Pancreas (tissue), 10 donors: ENCODE measurements around the gene OR52M1. TPM values are rescaled to one million over a fixed set of nuclear protein-coding genes. Genes with fewer than 3 reads are reported as not detected.
A peak's percentile ranks its signal among the peaks of the same experiment; 100 is the strongest.
"Not testable (repeated sequence)": the region's sequence is repeated elsewhere in the genome, so short reads cannot be mapped to it uniquely, and the experiment has no call there.

Experiments
- ATAC-seq, 4 donors: fragments of 200-7000 bp; cut with Tn5 transposase; one replicate each; pipeline versions ENCODE4 v1.8.0 to v1.9.1; 2020; ENCODE audit warnings: mild to moderate bottlenecking in 4 of 4, moderate library complexity in 4 of 4
- DNase-seq, 6 donors: peaks; one replicate each; pipeline ENCODE4 v3.0.0-alpha.2; 2020
- FAIRE-seq: peaks from 2 replicates; lab custom pipeline; 2012; peaks lifted over from hg19 to GRCh38; lab: Jason Lieb, UNC
- H3K27ac ChIP-seq, 4 donors: fragments of 200-600 bp; sonication (generic); 1 replicate in 3 of 4; 2 replicates in 1 of 4; pipeline versions ENCODE4 v1.5.0 to v1.8.0; 2020
- H3K27me3 ChIP-seq, 4 donors: fragments of 200-600 bp; one replicate each; pipeline ENCODE4 v1.8.0; 2021
- H3K36me3 ChIP-seq, 3 donors: fragments of 200-600 bp; sonication (generic) in 1 of 3; one replicate each; pipeline versions ENCODE4 v1.5.0 to v1.8.0; 2020 to 2021
- H3K4me1 ChIP-seq, 3 donors: fragments of 200-600 bp; one replicate each; pipeline ENCODE4 v1.8.0; 2021
- H3K4me3 ChIP-seq, 4 donors: fragments of 200-600 bp; sonication (generic) in 2 of 4; one replicate each; pipeline versions ENCODE4 v1.5.0 to v1.8.0; 2020 to 2021
- H3K9me3 ChIP-seq, 4 donors: fragments of 200-600 bp; one replicate each; pipeline ENCODE4 v1.8.0; 2021
- CTCF ChIP-seq, 4 donors: fragments of 200-600 bp; sonication (generic) in 3 of 4; IDR thresholded peaks; one replicate each; pipeline versions ENCODE4 v1.5.0 to v1.8.0; 2021; ENCODE audit warnings: antibody characterized with exemption in 4 of 4
- WGBS, 2 donors: extraction: QIAGEN DNeasy Blood & Tissue Kit; methylation state at CpG; one replicate each; pipeline ENCODE4 v1.1.7; 2013; 5-methylcytosine and 5-hydroxymethylcytosine counted together
- intact Hi-C, 3 donors: fragments of 100-400 bp; cut with DNase I; formaldehyde crosslinking; loops; one replicate each; pipeline versions ENCODE4 v1.11.1 to v1.14.2; 2022
- polyA plus RNA-seq, 2 donors: library from polyadenylated mRNA; stranded (reverse); fragments of 200-250 nt; gene quantifications; one replicate each; pipeline ENCODE4 v1.2.3, GENCODE V29; 2013
- total RNA-seq, 6 donors: library from RNA; stranded (reverse); fragmentation: NEBNext Ultra II Directional in 4 of 6; extraction: Animal tissue kit (Norgen Biotek cat#: 25700) in 4 of 6; gene quantifications; one replicate each; pipeline versions ENCODE4 v1.2.1 to v1.2.4, GENCODE V29; 2021 to 2023
- donor health status: healthy with polysubstance abuse.
- donor health status: DM: no; HTN: no; CAD: no; lungs with moderate emphysema.
- donor health status: DM: no; HTN: no; CAD: no.
- donor health status: control.
- donor health status: control.
- donor health status: Bipolar disorder and iron deficiency.
- donor health status: DM: yes; HTN: yes; CAD: no.
- donor health status: DM: no; HTN: no; CAD: no.
- donor health status: DM: no; HTN: no; CAD: no.
- donor health status: DM: yes; HTN: yes; CAD: no.

Gene OR52M1
- total and polyA plus RNA-seq, 8 donors = not detected

DNA sequence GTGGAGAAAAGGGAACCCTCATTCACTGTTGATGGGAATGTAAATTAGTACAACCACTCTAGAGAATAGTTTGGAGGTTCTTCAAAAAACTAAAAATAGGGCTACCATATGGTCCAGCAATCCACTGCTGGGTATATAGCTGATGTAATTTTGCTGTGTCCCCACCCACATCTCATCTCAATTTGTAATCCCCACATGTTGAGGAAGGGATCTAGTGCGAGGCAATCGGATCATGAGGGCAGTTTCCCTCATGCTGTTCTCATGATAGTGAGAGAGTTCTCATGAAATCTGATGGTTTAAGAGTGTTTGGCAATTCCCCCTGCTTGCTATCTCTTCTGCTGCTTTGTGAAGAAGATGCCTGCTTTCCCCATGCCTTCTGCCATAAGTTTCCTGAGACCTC is 17.1 kb upstream of the OR52M1 start:
- ATAC-seq (no peak), FAIRE-seq (no peak), DNase-seq (no peak)
- Histone ChIP-seq H3K27ac (no peak overlapping the region), H3K9me3 (no peaks in the 10 kb centered on the region), H3K4me3 (no peak overlapping the region), H3K36me3 (no peaks in the 10 kb centered on the region), H3K27me3 (no peaks in the 10 kb centered on the region), H3K4me1 (no peaks in the 10 kb centered on the region)
- TF ChIP-seq CTCF (IDR thresholded peaks at IDR 0.05) = no peak
- intact Hi-C loops = no loop called here
- WGBS, 2 donors = 74 to 88% methylated on average over 2 of the region's 2 CpGs

DNA sequence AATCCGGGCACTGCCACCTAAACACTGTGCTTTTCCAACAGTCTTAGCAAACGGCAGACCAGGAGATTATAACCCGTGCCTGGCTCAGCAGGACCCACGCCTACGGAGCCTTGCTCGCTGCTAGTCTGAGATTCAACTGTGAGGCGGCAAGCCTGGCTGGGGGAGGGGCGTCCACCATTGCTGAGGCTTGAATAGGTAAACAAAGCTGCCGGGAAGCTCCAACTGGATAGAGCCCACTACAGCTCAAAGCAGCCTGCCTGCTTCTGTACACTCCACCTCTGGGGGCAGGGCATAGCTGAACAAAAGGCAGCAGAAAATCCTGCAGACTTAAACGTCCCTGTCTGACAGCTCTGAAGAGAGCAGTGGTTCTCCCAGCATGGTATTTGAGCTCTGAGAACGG is 13.3 kb upstream of the OR52M1 start:
- H3K9me3 ChIP-seq, H3K4me1 ChIP-seq, H3K27me3 ChIP-seq, H3K4me3 ChIP-seq, H3K36me3 ChIP-seq, H3K27ac ChIP-seq, ATAC-seq, FAIRE-seq, intact Hi-C loops: not testable (repeated sequence)
- peak in 1 of 6 donors; percentile 30 for DNase-seq
- WGBS, 2 donors = 46 to 47% methylated on average over 11 of the region's 11 CpGs

DNA sequence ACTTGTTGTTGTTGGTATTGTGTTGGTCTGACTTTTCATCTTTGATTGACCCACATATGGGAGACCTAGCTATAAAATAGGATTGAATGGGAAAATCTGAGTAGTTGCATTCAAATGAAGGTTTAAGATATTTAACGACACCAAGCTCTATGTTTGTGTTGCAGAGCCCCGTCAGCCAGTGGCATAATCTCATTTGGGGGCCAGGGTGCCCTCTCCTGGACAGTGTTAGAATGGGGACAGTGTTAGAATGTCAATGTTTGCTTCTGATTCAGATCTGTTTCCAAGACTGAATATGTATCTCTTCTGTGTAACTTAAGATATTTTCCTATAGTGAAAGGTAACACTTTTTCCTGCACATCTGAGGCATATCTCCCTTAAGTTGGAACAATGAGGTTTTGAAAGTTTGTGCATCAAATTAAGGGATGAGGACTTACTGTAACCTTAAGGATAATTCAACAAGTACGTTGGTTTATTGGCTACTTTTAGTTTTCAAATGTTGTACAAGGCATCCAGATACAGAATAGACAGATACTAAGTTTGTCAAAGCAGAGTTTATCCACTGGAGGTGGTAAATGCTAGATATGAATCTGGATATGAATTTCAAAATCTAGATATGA is 5.3 kb upstream of the OR52M1 start:
- DNase-seq (peak in 4 of 6 donors; percentile 8 to 86 (median 44)), FAIRE-seq (no peak), ATAC-seq (peak; percentile 68 to 96 (median 88))
- Histone ChIP-seq H3K27me3 (no peaks in the 10 kb centered on the region), H3K4me1 (no peaks in the 10 kb centered on the region), H3K9me3 (no peaks in the 10 kb centered on the region), H3K4me3 (no peak overlapping the region), H3K27ac (no peak overlapping the region), H3K36me3 (no peaks in the 10 kb centered on the region)
- intact Hi-C loops = loop anchor here in 1 of 3 donors (10.0 kb wide), 1 partner anchor 355 kb away; no protein-coding TSS in a partner anchor
- peak; percentile 38 to 72 (median 44) for TF ChIP-seq CTCF (IDR thresholded peaks at IDR 0.05)
- 17 to 19% methylated on average over 3 of the region's 3 CpGs for WGBS, 2 donors

DNA sequence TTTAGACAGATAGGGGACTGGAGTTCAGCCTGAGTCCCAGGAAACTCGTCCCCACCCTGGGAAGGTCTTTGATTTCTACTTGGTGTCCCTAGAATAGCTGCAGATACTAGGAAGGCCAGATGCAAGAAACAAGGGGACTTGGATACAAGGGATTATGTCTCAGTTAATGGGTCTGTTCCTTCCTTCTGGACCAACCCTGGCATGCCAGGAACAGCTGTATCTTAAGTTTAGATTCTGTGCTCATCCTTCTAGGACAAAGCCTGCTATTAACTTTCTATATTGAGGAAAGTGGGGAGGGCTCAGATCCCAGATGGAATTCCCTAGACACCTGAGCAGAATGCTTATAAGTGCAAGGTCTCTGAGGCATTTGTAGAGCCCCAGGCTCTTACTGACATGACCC is 3.9 kb upstream of the OR52M1 start:
- Histone ChIP-seq H3K4me1 (no peaks in the 10 kb centered on the region), H3K27ac (no peak overlapping the region), H3K36me3 (no peaks in the 10 kb centered on the region), H3K27me3 (no peaks in the 10 kb centered on the region), H3K4me3 (no peak overlapping the region), H3K9me3 (no peaks in the 10 kb centered on the region)
- whole genome bisulfite sequencing, 2 donors = 20 to 43% methylated on average over 1 of the region's 1 CpG
- DNase-seq (no peak), FAIRE-seq (no peak), ATAC-seq (no peak)
- no peak for TF ChIP-seq CTCF (IDR thresholded peaks at IDR 0.05)
- intact Hi-C loops = loop anchor here in 1 of 3 donors (10.0 kb wide), 1 partner anchor 356 kb away; no protein-coding TSS in a partner anchor

DNA sequence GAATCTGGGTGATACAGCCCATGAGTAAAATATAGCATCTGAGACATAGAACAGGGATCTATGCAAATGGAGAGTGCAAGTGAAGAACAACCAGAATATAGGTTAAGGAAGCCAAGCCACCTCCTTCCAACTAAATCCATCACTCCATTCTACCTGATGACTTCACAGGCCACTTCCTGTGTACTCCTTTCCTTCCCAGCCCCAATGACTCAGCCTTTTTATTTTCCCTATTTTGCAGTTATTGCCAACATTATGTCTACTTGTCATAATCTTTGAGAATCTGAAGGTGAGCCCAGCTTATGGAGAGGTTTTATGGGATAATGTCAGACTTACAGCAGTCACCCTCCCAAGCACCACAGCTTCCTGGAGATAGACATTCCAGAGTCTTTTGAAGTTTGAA is 1.4 kb upstream of the OR52M1 start:
- no peak for TF ChIP-seq CTCF (IDR thresholded peaks at IDR 0.05)
- ATAC-seq (no peak), FAIRE-seq (no peak), DNase-seq (no peak)
- no peak overlapping the region for H3K4me3 ChIP-seq
- H3K4me1 ChIP-seq = peaks cover 0 to 11% (median 7%) of the 10 kb centered on the region in 3 donors
- no peaks in the 10 kb centered on the region for H3K36me3 ChIP-seq
- intact Hi-C loops = loop anchor here in 1 of 3 donors (10.0 kb wide), 1 partner anchor 359 kb away; no protein-coding TSS in a partner anchor
- H3K27me3 ChIP-seq = no peaks in the 10 kb centered on the region
- H3K27ac ChIP-seq = no peak overlapping the region
- no peaks in the 10 kb centered on the region for H3K9me3 ChIP-seq
